Hematopoietic multipotent progenitor cell treated with erythropoietin and hydrocortisone succinate and interleukin-3 and kit ligand, for 4 days (in vitro differentiated cells): ENCODE measurements around the gene CDKAL1.

Experiments used
- DNase-seq: peaks from one replicate; pipeline ENCODE4 v3.0.0-alpha.2; 2015

The CDKAL1 gene

DNA sequence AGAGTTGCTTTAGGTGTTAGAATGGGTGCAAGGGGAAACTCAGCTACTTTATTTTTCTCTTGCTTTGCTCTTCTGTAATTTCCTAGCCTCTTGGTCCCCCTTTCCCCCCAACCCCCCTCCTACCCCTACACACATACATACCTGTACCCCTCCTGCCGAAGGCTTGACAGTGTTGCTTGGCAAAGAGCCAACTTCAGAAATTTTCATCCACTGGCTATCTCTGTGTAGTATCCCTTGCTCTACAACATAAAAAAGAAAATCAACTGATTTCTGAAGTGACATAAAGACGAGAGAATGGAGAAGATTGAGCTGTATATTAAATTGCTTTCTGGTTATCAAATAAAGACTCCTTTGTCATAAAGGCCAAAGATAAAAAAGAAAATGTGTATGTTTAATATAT lies 561.2 kb downstream of the CDKAL1 start:
- no peak for DNase-seq

DNA sequence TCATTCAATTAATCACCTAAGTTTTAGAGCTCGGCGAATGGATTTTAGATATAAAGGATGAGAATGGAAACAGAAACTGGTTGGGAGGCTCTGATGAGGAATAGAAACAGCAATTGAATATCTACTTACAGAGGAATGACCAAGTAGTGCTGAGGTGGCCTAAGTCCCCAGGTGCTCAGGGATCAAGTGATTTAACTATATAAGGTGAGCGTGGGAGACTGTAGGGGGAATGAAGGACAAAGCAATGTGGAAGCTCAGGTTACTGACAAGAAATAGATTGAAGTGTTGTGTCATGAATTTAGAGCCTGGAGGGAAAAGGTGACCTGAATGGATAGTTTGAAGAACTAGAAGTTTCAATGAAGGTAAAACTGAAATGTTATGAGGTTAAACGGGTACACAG lies 563.9 kb downstream of the CDKAL1 start:
- DNase-seq = no peak

DNA sequence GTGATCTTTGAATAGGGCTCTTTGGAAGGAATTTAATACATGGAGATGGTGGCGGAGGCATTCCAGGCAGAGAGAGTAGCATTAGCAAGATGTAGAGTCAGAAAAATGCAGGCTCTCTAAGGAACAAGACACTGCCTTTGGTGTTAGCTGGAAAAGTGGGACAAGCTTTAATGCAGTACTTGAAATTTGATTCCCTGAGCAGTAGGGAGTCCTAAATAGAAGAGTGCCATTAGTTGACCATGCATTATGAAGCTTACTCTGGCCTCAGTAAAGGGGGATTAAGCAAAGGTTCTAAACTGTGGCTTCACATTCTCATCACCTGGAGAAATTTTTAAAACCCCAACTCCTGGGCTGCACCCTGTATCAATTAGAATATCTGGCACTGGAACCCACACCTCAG lies 564.5 kb downstream of the CDKAL1 start:
- no peak for DNase-seq

DNA sequence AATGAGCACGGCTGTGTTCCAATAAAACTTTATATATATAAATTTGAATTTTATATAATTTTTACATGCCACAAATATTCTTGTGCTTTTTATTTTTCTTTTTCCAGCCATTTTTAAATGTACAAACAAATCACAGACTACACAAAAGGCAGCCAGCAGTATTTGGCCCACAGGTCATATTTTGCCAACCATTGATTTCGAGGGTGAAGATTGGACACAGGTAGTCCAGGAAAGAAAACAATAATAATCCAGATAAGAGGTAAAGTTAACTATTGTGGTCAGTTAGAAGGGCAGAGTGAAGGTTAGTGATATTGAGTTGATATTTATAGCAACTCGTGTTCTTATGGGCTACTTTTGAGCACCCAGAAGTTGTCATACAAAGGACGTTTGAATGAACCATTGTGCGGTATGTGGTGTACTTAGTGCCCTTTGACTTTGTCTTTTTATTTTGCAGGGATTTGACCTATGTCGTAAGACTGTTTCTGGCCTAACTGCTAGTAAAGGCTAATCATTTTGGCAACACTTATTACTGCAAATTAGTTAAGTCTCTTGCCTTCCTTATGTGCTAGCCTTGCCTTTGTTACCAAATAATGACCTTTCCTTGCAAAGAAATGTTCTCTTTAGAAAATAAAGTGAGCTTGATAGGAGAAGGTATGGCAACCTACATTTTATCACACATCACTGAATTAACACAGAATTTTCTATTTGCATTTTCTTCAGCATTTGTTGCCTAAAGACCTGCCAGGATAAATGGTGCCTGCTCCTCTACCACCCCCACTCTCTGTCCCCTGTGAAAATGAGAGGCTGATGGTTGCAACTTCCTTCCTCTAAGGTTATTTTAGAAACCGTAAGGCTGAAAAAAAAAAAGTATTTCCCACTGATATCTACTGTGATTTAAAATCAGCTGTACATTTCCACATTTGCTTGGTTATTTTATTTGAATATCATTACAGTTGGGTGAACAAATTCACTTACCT lies 565.4 kb downstream of the CDKAL1 start:
- DNase-seq = peak; percentile 18

DNA sequence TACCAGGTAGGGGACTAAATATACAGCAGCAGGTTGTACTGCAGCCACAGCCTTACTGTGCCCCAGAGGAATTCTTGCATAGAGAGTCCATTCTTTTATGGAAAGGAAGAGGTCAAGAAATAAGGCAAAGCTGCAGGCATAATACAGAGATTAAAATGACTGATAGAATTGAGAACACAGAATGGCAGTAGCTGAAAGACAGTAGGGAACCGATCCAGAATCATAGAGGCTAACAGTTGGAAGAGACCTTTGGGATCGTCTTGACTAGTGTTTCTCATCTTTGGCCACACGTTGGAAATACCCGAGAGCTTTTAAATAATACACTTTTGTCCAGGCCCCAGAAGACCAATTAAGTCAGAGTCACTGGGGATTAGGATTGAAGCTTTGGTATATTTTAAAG lies 566.7 kb downstream of the CDKAL1 start:
- no peak for DNase-seq

DNA sequence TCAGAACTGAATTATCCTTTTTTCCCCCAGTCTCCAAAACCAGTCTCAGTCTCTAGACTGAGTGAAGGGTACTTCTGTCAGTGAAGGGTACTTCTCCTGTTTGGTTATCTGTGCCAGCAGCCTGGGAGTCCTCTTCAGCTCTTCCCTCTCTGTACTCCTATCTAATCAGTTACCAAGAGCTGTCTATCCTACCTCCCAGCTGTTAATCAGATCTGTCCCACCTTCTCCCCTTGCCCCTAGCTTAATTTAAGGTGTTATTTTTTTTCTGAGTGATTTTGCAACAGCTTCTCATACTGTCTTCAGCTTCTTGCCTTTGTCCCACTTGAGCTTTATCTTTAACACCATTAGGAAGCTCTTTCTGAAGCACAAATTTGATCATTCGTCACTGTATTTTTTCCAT lies 567.4 kb downstream of the CDKAL1 start:
- peak; percentile 69 for DNase-seq

DNA sequence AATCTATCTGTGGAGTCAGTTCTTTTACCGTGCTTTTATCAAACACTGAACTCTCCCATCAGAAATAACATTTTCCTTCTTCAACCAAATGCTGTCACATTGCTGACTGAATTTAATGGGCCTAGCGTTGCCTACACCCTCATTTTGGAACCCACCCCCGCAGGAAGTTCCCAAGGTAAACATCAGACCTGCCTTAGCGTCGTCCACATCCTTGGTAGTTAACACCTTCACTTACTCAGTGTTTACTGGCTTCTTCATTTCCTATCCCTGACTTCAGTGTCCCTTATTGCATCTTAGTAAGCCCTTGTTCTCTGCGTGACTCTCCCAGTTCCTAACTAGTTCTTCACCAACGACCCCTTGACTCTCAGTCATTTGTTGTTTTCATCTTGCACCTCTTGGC lies 567.9 kb downstream of the CDKAL1 start:
- no peak for DNase-seq

DNA sequence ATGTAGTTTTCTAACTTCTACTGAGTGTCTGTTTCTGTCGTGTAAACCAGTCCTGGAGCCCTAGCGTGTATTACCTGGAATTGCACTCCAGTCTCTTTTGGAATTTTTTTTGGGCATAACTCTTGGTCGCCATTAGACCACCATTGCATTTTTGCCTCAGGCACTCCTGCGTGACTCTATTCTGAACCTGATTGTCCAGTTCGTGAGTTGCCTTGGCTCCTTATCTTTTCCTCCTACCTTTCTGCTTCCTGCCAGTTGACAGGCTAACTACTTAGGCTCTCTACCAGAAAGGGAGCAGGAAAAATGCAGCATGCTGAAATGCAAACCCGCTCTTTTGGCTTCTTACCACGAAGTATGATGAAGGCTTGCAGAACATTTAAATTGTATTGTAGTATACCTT lies 568.4 kb downstream of the CDKAL1 start:
- no peak for DNase-seq

DNA sequence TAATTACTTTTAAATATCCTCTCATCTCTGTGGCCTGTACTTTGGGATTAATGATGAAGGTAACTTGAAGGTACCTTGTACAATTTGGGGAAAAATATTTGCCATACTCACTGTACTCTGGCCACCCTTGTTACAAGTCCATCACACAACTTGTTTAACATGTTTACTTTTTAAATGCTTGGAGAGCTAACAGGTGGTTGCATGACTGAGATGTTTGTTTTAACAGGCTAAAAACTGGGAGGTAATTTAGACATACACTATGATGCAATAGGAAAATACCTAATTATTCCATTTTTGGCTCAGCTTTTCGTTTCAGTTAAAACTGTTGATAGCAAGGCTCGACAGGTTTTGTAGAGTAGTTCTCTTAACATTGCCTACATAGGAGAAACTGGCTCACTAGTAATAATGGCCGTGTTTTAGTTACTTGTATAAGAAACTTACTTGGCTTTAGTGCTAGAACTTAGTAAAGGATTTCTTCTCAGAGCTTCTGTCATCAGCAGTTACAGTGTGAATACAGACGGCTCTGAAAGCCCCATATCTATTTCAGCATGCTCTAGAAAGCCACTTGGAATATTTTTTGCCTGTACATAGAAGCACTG lies 569.5 kb downstream of the CDKAL1 start:
- DNase-seq = no peak

DNA sequence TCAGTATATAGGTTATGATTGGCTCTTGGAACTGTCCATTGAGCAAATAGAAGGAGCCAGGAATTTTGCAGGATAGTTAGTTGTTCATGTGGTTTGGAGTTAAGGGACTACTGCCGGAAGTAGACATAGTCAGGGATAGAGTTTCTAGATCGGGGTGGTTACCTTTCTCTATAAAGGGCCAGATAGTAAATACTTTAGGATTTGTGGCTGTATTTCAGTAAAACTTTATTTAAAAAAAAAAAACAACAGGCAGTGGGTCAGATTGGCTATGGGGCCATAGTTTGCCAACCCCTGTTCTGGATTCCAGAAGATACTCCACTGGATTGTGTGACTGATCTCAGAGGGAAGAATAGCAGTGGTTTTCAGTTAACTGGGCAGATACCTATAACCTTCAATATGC lies 570.0 kb downstream of the CDKAL1 start:
- no peak for DNase-seq

DNA sequence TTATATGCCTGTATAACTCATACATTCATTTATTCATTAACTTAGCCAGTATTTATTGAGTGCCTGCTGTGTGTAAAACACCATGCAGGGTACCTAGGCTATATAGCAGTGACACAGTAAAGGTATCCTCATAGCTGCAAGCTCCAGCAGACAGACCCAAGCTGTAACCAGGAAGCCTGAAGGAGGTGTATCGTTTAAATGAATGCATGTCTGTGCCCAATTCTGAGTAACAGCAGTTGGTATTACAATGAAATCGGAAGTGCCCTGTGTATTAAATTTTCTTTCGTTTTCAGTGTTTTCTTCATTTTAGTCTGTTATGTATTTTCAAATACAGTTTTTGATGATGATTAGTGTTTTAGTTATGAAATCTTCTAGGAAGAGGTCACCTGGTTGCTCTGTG lies 573.5 kb downstream of the CDKAL1 start:
- no peak for DNase-seq

DNA sequence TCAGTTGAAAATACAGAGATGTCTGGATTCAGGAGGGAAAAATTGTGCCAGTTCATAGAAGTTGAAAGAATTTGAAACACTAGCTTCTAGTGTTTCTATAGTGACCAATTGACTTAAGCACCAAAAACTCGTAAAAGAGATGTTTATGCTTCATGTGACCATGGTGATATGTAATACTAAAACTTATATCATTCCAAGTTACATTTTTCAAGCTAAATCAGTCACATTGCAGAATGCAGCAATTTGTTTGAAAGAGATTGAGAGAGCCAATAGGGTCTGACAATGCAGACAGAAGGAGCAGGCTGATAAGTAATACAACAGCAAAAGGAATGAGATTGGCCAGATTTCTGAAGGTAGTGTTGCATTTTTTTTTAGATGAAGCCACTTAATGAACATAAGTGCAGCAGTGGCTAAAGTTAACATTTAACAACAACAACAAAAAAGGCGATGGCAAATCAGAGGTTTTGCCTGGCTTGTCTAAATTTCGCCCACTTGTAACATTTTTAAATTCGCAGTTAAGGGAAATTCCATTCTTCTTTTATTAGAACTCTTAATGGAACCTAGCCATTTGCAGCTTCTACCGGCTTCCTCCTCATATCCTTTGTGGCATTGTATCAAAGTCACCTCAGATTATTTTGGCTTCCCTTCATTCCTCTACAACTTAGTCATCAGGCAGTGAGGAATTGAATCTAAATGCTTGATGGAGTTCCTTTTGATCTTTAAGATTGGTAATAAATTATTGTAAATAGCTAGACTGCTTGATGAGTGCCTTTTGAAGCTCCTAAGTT lies 575.3 kb downstream of the CDKAL1 start:
- DNase-seq = peak; percentile 68

DNA sequence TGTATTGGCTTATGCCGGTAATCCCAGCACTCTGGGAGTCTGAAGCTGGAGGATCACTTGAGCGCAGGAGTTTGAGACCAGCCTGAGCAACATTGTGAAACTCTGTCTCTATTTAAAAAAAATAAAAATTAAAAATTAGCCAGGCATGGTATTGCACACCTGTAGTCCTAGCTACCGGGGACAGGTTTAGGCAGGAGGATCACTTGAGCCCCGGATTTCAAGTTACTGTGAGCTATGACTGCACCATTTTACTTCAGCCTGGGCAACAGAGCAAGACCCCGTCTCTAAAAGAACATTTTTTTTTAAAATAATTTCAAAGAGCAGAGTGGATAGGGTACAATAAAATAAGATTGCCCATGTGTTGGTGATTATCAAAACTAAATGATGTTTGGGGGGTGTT lies 576.4 kb downstream of the CDKAL1 start:
- no peak for DNase-seq

DNA sequence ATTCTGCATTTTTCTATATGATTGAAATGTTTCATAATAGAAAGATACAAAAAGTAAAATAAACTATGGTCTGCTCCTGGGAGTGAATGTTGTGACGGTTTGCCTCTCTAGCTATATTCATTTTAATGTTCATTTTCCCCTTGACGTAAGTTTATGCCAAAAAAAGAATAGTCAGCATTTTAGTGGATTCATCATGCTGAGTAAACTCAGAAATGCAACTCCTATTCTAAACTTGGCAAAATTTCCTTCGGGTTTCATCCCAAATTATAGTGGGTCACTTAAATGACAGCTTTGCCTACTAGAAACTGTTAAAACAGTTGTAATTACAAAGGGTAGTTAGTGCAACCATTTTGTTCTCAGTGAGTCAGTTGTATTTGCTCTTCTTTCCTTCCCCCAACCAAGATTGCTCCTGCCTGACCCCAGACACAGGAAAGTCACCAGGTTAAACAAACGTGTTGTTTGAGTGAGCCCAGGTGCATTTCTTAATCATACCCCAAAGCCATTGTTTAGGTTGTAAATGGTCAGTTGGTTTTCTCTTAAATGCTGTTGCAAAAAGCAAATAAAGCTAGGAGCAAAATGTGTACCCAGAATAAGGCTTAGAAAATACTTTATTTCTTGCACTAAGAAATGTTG lies 577.0 kb downstream of the CDKAL1 start:
- DNase-seq = no peak

DNA sequence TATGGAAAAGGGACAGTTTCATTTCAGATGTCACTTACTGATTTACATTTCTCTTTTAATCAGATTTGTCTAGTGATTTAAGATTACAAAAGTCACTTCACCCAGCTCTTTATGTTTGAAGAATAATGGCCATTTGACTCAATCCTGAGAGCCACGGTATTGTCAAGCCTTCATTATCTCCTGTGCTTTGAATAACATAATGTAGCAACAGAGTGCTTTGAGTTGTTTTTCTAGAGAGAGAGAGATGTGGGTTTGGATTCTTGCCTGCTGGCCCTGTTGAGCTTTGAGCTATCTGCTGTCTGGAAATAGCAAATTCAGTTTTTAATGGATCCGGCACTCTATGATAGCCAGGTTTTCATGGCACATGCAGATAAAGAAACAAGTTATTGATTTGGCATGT lies 580.9 kb downstream of the CDKAL1 start:
- no peak for DNase-seq

DNA sequence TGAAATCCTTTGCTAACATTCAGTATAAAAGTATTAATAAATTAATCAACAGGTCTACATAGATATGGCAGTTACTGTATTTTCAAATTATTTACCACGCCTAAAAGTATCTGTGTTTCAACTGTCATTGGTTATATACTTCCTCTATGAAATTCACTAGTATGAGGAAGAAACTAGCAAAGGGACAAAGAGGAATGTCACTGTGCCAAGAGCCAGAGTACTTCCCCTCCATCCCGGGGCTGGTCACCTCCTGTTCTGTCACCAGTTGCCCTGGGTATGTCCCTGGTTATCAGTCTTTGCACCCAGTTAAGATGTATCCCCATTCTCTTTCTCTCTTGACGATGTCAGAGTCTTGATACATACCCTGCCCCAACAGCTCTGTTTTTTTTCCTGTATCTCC lies 582.5 kb downstream of the CDKAL1 start:
- DNase-seq = no peak

DNA sequence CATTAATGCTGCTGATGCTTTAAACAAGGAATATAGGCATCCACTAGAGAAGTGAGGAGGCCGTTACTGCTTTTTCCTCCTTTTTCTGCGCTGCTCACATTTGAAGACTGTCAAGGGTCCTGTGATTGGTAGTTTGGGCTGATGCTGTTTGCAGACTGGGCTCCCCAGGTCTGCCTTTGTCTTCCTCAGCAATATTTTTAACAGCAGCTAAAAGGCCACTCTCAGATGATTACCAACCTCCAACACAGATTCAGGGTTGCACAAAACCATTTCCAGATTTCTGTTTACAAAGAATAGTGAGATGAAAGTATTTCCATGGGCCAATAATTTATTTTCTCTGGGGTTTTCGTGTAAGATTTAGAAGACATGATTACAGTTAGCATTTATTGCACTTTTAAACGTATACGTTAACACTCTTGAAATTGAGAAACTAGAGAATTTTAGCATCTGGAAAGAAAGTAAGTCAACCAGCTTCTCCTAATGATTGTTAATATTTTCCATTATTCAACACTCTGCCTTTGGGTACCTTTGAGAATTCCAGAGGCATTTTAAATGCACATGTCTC lies 584.0 kb downstream of the CDKAL1 start:
- no peak for DNase-seq

DNA sequence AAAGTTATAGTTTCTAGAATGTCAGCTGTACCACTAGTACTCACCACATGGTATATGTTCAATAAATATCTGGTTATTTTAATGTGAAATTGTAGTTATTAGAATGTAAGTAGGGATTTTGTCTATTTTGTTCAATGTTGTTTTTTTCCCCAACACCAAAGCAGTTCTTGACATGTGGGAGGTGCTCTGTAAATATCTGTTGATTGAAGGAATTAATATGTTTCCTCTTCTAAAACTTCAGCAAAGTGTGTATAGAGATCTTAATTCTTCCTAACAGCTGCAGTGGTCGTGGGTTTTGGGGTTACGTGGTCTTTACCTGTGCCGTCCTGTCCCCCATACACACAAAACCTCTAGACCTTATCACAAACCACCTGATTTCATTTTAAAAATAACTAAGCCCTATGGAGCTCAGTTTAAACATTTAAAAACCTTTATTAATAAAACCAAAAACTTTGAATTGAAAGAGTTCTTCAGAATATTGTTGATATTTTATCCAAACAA lies 587.4 kb downstream of the CDKAL1 start:
- no peak for DNase-seq

DNA sequence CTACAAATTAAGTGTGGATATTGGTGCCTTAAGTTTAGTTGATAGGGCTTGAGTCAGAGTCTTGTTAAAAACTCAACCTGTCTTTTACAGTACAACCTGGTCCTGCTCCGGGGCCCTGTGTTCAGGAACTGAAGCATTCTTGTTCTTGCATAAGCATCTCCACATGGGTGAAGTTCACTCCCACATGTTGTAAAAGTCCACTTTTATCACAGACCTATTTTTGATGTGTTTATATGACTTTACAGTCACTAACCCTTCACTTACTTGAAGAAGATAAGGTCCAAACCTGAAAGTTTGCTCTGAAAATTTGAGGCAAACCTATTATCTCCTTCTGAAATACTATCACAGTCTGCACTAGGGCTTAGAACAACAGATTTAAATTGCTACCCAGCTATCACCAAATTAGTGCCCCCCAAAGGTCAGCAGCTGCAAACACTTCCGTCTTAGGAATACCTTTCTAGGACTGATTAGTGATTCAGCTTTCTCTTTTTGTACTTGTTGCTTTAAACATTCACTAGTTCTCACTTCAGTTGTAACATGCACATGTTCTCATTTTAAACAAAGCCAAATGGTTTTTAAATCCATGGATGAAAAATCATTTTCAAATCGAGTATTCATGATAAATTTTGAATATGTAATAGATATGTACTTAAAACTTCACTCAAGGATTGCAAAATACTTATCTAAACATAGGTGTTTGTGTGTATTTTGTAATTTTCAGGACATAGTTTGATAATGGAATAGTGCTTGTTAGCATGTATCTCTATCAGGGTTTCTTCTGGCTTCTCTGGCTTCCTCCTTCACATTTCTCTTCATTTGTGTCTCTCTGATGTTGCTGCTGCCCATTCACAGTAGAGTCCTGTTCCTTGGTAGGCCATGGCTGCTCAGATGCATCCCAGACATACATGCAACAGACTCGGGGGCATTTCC lies 589.5 kb downstream of the CDKAL1 start:
- no peak for DNase-seq

DNA sequence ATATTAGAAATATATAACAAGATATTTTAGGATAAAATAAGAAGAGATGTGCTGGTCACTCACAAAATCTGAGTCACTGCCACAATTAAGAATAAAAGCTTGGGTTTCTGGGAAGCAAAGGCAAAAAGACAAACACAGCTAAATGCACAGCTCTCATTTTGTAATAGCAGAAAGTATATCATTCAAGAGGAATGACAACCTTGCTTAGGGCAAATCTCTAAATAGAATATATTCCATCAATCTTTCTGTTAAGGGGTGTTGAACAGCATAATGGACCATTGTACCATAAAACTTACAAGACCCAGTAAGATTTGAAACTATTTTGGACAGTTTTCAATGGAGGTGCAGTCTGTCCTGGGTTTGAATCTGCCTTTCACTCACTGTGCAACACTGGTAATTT lies 594.3 kb downstream of the CDKAL1 start:
- no peak for DNase-seq

DNA sequence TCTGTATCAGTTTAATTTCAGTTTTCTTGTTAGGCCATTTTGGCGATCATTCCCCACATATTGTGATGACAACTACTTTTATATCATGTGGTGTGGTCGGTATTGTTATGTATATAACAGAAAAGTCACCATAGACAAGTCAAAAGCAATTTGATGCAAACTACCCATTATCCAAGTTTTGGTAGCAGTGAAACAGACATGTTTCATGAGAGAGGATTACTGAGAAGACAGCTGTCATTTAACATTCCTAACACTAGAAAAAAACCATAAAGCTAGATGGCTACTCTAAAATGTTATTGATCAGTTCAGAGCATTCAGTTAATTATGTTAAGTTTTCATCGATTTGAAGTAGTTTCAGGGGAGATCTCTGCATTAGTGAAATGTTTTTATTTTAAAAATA lies 597.1 kb downstream of the CDKAL1 start:
- DNase-seq = no peak

DNA sequence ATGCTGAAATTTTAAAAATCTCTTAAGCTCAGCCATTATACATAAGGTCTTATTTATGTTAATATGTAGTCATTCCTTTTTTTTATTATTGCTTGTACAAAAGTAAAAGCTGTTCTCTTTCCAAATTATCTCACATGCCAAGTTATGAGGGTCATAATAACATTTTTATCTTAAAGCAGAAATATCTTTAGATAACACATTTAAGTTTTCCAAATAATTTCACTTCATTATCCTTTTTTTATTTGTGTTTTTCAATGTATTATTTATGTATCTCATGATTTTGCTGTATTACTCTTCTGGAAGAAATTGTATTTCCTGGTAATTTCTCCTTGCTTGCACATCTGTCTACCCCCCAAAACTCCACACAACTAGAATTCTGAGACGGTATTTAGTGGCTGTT lies 598.2 kb downstream of the CDKAL1 start:
- DNase-seq = no peak
